Neural progenitor cell (in vitro differentiated cells): ENCODE results near the gene PSMG4.

Experiments
- EZH2 ChIP-seq: fragments of 200-600 bp; sonication (generic); IDR thresholded peaks from 2 replicates; pipeline ENCODE4 v1.6.1; 2017; ENCODE audit warnings: antibody characterized with exemption, mild to moderate bottlenecking, moderate library complexity
- EZH2phosphoT487 ChIP-seq: fragments of 200-600 bp; sonication (generic); IDR thresholded peaks from 2 replicates; pipeline ENCODE4 v1.6.1; 2017; ENCODE audit warnings: antibody characterized with exemption
- TF ChIP-seq, protein P1 (sequence below): fragments of 200-600 bp; sonication (generic); IDR thresholded peaks from 2 replicates; pipeline ENCODE4 v1.5.1; 2017; ENCODE audit warnings: antibody characterized with exemption, mild to moderate bottlenecking

GRCh38 chr6:3305216-3305565 is 46.4 kb downstream of the PSMG4 start:
- TF ChIP-seq EZH2 (no peak), EZH2phosphoT487 (no peak)
- TF ChIP-seq, protein P1, sequence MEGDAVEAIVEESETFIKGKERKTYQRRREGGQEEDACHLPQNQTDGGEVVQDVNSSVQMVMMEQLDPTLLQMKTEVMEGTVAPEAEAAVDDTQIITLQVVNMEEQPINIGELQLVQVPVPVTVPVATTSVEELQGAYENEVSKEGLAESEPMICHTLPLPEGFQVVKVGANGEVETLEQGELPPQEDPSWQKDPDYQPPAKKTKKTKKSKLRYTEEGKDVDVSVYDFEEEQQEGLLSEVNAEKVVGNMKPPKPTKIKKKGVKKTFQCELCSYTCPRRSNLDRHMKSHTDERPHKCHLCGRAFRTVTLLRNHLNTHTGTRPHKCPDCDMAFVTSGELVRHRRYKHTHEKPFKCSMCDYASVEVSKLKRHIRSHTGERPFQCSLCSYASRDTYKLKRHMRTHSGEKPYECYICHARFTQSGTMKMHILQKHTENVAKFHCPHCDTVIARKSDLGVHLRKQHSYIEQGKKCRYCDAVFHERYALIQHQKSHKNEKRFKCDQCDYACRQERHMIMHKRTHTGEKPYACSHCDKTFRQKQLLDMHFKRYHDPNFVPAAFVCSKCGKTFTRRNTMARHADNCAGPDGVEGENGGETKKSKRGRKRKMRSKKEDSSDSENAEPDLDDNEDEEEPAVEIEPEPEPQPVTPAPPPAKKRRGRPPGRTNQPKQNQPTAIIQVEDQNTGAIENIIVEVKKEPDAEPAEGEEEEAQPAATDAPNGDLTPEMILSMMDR: no peak
